ENCODE measurements around the gene TUSC2.

The TUSC2 gene

GRCh38 chr3:50299638-50299928, 28.4 kb downstream of the TUSC2 start:
- Histone ChIP-seq H3K79me2 (ENCODE audit: low read length) (peaks cover 11% of the 10 kb centered on the region; the same call in 1 of the 2 replicates), H3K9me3 (replicated peaks; ENCODE audit: insufficient read depth, low read length) (no peaks in the 10 kb centered on the region), H4K20me1 (ENCODE audit: insufficient read depth, low read length) (no peaks in the 10 kb centered on the region), H3K4me3 (ENCODE audit: low read length) (peak overlapping the region; percentile 72), H3K9me2 (replicated peaks; ENCODE audit: insufficient read depth, low read length) (no peaks in the 10 kb centered on the region), H3K4me2 (ENCODE audit: low read depth, low read length) (peak overlapping the region; percentile 94), H3F3A (ENCODE audit: insufficient read depth, low read length) (peaks cover 4% of the 10 kb centered on the region; the same call in 1 of the 2 replicates), H3K36me3 (replicated peaks; ENCODE audit: insufficient read depth, low read length) (no peaks in the 10 kb centered on the region), H3K27me3 (replicated peaks; ENCODE audit: insufficient read depth, low read length) (no peaks in the 10 kb centered on the region), H2AFZ (ENCODE audit: low read length) (peak overlapping the region; percentile 87), H3K27ac (ENCODE audit: low read length) (peak overlapping the region; percentile 55; the same call in 1 of the 2 replicates), H3K4me1 (ENCODE audit: low read length) (peaks cover 12% of the 10 kb centered on the region; the same call in 1 of the 2 replicates), H3K9ac (ENCODE audit: low read length) (peak overlapping the region; percentile 80)
- DNase-seq, result no peak
- no peak for TF ChIP-seq EZH2phosphoT487 (IDR thresholded peaks at IDR 0.05; ENCODE audit: low read length)
- no peak for TF ChIP-seq EZH2 (optimal IDR thresholded peaks at IDR 0.05; ENCODE audit: low read depth, low read length)
- no peak for TF ChIP-seq CTCF (IDR thresholded peaks at IDR 0.05; ENCODE audit: low read length)

GRCh38 chr3:50298836-50299637, 29.0 kb downstream of the TUSC2 start, which contains the start of the genes HYAL3 and NAA80:
Gene HYAL3, minus strand, starts transcription at chr3:50299405. Its CDS starts 3,803 bp downstream, at chr3:50295602.
Gene NAA80, minus strand, starts transcription at chr3:50299405. Its CDS starts 1,942 bp downstream, at chr3:50297463.
- Histone ChIP-seq H3F3A (ENCODE audit: insufficient read depth, low read length) (peaks cover 4% of the 10 kb centered on the region; the same call in 1 of the 2 replicates), H3K36me3 (replicated peaks; ENCODE audit: insufficient read depth, low read length) (no peaks in the 10 kb centered on the region), H3K9me2 (replicated peaks; ENCODE audit: insufficient read depth, low read length) (no peaks in the 10 kb centered on the region), H3K9me3 (replicated peaks; ENCODE audit: insufficient read depth, low read length) (no peaks in the 10 kb centered on the region), H3K4me1 (ENCODE audit: low read length) (peaks cover 12% of the 10 kb centered on the region; the same call in 1 of the 2 replicates), H3K4me2 (ENCODE audit: low read depth, low read length) (peak within 1 kb of the TSS; percentile 99), H3K9ac (ENCODE audit: low read length) (peak within 1 kb of the TSS; percentile 86), H2AFZ (ENCODE audit: low read length) (peak within 1 kb of the TSS; percentile 98), H3K27ac (ENCODE audit: low read length) (peak within 1 kb of the TSS; percentile 67; the same call in 1 of the 2 replicates), H3K79me2 (ENCODE audit: low read length) (peaks cover 11% of the 10 kb centered on the region; the same call in 1 of the 2 replicates), H3K27me3 (replicated peaks; ENCODE audit: insufficient read depth, low read length) (no peaks in the 10 kb centered on the region), H3K4me3 (ENCODE audit: low read length) (peak within 1 kb of the TSS; percentile 98), H4K20me1 (ENCODE audit: insufficient read depth, low read length) (no peaks in the 10 kb centered on the region)
- DNase-seq, result peak; percentile 98
- TF ChIP-seq CTCF (IDR thresholded peaks at IDR 0.05; ENCODE audit: low read length) (peak; percentile 51), EZH2 (optimal IDR thresholded peaks at IDR 0.05; ENCODE audit: low read depth, low read length) (no peak)

- peaks cover 12% of the 10 kb centered on the region; the same call in 1 of the 2 replicates for H3K4me1 ChIP-seq (ENCODE audit: low read length)
- H3K27ac ChIP-seq (ENCODE audit: low read length), result no peak overlapping the region
- DNase-seq, result no peak
- no peaks in the 10 kb centered on the region for H3K9me2 ChIP-seq (replicated peaks; ENCODE audit: insufficient read depth, low read length)
- TF ChIP-seq CTCF (IDR thresholded peaks at IDR 0.05; ENCODE audit: low read length), result no peak
- no peak for TF ChIP-seq EZH2 (optimal IDR thresholded peaks at IDR 0.05; ENCODE audit: low read depth, low read length)
- TF ChIP-seq EZH2phosphoT487 (IDR thresholded peaks at IDR 0.05; ENCODE audit: low read length), result no peak
- H3K9ac ChIP-seq (ENCODE audit: low read length), result peak overlapping the region; percentile 86
- peaks cover 4% of the 10 kb centered on the region; the same call in 1 of the 2 replicates for H3F3A ChIP-seq (ENCODE audit: insufficient read depth, low read length)
- peak overlapping the region; percentile 99 for H3K4me2 ChIP-seq (ENCODE audit: low read depth, low read length)
- H4K20me1 ChIP-seq (ENCODE audit: insufficient read depth, low read length), result no peaks in the 10 kb centered on the region
- no peaks in the 10 kb centered on the region for H3K9me3 ChIP-seq (replicated peaks; ENCODE audit: insufficient read depth, low read length)
- no peaks in the 10 kb centered on the region for H3K36me3 ChIP-seq (replicated peaks; ENCODE audit: insufficient read depth, low read length)
- peak overlapping the region; percentile 98; the same call in 1 of the 2 replicates for H2AFZ ChIP-seq (ENCODE audit: low read length)
- peaks cover 11% of the 10 kb centered on the region; the same call in 1 of the 2 replicates for H3K79me2 ChIP-seq (ENCODE audit: low read length)
- H3K27me3 ChIP-seq (replicated peaks; ENCODE audit: insufficient read depth, low read length), result no peaks in the 10 kb centered on the region
- peak overlapping the region; percentile 98 for H3K4me3 ChIP-seq (ENCODE audit: low read length)
Measured at GRCh38 chr3:50297896-50298725, 29.9 kb downstream of the TUSC2 start.

Data from MM.1S (cell line).